22Rv1 (cell line): ENCODE data around the gene PUM2.

ENCODE experiments used
- CTCF ChIP-seq: fragments of 450-650 bp; IDR thresholded peaks from 2 replicates; pipeline ENCODE4 v1.5.1; 2017; ENCODE audit warnings: mild to moderate bottlenecking
- ZFX ChIP-seq: fragments of 450-650 bp; IDR thresholded peaks from 2 replicates; pipeline ENCODE4 v1.6.1; 2017; ENCODE audit warnings: antibody characterized with exemption, borderline replicate concordance

- TF ChIP-seq CTCF (no peak), ZFX (no peak)
Measured at GRCh38 chr2:20214566-20215182, 136.0 kb downstream of the PUM2 start.
